ENCODE results near the gene PARP15.
"Not testable (repeated sequence)": the region's sequence is repeated elsewhere in the genome, so short reads cannot be mapped to it uniquely, and the experiment has no call there.

The PARP15 gene

DNA sequence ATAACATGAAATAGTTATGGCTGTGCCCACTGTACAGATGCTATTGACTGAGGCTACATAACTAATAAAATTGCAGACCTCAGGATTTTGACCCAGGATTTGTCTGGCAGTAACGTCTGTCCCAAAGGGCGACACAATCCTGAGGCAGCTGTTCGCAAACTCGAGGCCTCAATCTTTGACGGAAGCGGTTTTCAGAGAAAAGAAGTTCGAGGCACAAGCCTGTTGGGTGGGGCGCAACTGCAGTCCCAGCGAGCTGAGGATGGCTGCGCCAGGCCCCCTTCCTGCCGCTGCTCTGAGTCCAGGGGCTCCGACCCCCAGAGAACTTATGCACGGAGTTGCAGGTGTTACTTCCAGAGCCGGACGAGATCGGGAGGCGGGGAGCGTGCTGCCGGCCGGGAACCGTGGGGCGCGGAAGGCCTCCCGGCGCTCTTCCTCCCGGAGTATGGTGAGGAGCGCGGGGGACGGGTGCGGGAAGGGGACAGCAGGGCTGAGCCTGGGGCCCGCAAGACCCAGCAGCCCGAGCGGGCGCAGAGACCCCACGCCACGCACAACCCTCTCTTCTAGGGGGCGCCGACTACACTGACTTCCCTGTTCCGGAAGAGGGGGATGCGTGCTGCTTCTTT lies at the start of gene PARP15:
Gene PARP15, plus strand, starts transcription at position 242 of the 623 bp plus-strand sequence. Its CDS starts 18 bp downstream, at position 260.
- peak; percentile 76 for DNase-seq

DNA sequence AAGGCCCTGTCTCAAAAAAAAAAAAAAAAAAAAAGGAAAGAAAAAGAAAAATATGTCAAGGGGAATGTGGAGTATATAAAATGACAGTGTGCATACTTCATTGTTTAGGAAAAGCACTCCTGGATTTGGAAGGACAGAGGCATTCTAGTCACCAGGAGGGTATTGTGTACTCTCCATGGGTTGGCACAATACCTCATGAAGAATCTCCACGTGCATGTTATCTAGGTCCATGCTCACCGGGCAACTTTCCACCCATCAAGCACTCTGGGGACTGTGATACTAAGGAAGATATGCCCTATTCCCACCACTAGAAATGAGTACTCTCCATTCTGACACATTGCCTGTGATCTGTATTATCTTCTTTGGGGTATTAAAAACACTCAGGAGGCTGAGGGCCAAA lies 47.3 kb upstream of the PARP15 start:
- DNase-seq: no peak

DNA sequence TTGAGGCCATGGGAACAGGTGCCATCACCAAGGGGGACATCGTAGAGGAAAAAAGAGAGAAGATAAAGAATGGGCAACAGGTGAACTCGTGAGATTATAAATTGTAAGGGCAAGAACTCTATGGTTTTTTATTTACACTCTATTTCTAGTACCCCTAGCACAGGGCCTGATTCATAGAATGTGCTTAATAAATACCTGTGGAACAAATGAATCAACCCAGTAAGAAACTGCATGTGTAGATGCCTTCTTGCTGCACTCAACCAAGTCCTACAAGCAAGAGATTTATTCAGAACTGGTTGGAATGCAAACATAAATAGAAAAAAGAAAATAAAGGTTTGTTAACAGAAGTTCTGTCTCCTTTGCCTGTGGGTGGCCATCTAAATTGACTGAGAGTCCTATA lies 44.0 kb upstream of the PARP15 start:
- no peak for DNase-seq

DNA sequence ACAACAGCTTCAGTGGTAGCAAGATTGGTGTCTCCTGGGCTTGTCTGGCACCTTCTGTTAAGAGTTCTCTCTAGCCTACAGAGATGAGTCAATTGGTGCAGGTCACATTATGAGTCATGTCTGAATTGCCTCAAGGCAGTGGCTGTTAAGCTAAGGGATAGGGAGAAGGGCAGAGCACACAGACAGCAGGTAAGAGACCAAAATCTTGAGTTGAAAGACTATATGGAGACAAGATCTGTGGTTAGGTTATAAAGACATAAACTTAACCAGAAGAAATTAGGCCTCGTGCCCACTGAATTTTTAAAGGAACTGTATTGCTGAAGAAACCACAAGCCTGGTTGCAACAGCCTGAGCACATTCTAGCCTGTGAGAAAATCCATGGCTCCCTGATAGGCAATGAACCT lies 43.5 kb upstream of the PARP15 start:
- DNase-seq: no peak

DNA sequence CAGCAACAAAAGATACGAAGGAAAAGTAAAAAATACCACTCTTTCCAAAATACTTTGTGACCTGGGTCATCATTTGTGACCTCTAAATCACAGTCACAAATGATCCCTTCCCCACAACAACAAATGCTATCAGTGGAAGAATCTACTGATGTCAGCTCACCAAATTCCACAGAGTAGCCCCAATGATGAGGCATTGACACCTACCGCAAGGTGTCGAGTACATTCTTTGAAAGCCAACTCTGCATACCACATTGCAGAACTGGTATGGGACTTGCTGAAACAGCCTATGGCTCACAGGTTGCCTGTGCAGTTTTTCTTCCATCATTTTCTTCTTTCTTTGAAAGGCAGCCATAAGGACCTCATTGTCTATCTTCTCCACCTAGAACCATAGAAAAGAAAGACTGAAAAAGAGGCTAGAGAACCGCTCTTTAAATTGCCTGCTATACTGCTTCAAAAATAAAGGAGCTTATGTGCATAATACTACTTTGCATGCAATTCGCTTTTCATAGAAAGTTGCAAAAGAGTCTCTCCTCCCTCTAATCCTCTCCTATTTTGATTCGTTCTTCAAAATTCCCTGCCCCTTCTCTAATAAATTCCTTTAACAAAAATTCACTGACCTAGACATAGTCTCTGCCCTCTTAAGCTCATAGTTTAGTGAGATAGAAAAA lies 41.4 kb upstream of the PARP15 start:
- DNase-seq: no peak

DNA sequence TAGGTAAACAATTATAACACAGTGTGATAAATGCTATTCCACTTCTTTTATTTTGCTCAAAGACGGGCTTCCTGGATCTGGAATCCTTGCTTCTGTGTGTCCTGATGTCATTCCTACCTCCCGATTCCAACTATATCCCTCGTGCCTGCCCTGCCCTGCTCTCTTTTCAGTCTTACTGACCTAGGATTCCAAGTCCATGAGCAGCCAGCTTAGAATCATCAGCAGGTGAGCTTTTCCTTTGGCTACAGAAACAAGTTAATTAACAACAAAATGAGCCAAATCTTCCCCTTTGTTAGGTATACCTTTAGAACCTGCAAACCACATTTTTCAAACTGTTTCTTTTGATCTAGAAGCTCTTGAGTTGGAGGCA lies 40.8 kb upstream of the PARP15 start:
- DNase-seq: no peak

DNA sequence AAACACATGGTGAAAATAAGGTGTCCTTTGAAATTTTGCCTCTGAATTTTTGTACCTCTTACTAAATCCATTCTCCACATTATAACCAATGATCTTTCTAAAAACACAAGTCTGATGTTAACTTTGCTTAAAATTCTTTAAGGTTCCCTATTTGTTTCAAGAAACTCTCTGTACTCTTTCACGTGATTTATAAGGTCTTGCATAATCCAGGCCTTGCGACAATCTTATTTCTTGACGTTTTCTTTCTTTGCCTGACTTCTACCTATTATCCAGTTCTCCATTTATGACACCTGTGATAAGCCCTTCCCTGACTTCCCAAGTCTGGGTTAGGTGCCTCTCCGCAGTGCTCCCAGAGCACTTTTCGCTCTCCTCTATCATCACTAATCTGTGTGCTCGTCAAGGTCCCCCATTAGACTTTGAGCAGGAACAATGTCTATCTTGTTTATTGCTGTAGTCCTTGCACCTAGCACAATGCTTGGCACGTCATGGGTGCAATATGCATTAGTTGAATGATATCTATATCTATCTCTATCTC lies 38.4 kb upstream of the PARP15 start:
- DNase-seq: no peak

DNA sequence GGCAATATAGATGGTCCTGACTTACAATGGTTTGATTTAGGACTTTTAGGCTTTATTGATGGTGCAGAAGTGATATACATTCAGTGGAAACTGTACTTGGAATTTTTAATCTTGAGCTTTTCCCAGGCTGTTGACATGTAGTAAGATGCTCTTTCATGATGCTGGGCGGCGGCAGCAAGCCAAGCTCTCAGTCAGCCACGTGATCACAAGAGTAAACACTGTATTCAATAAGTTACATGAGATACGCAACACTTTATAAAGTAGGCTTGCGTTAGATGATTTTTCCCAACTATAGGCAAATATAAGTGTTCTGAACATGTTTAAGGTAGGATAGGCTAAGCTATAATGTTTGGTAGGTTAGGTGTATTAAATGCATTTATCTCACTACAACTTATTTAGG lies 31.3 kb upstream of the PARP15 start:
- DNase-seq: no peak

DNA sequence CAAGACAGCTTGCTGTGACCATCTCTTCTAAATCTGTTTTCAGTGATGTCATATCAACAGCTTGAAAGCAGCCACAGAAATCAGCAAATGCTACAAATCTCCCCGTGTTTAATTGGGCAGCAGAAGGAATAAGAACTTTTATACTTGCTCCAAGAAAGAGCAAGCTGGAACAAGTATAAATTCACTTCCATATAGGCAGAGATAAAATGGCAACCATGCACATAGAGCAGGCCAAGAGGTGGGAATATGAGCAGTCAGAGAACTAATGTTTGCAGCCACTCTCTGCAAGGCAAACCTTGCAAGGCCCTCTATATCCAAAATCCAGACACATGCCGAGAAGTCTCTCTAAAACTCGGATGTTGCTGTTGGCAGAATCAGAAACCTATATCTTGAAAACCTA lies 29.4 kb upstream of the PARP15 start:
- no peak for DNase-seq

DNA sequence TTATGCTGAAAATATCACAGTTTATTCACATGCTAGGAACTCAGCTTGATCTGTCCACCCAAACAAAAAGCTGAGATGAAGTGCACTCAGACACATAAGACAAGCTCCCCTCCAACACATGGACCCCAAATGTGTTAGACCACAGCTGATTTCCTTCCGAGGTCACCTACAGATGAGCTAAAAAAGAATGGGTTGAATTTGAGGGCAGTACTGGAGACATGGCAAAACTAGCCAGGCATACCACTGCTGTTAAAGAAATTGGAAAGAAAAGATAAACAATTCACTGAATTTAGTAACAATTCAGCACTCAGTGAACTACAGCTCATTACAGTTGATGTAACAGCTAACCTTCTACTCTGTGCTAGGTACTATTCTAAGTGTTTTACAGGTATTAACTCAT lies 28.8 kb upstream of the PARP15 start:
- DNase-seq: no peak

DNA sequence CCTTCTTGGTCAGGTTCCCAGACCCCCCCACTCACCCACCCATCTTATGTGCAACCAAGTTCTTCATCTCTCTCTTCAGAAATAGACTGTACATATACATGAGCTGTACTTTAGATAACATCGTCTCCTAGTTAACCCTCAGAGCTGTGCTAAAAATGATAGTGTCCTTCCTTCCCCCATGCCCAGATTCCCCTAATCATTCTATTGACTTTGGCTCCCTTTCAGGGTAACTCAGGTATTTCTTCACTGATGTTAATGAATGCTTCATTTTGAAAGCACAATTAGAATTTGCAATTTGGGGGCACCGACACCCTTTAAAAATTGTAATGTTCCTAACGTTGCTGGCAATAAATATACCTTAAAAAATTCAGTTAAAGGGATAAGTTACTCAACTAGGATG lies 24.3 kb upstream of the PARP15 start:
- no peak for DNase-seq

DNA sequence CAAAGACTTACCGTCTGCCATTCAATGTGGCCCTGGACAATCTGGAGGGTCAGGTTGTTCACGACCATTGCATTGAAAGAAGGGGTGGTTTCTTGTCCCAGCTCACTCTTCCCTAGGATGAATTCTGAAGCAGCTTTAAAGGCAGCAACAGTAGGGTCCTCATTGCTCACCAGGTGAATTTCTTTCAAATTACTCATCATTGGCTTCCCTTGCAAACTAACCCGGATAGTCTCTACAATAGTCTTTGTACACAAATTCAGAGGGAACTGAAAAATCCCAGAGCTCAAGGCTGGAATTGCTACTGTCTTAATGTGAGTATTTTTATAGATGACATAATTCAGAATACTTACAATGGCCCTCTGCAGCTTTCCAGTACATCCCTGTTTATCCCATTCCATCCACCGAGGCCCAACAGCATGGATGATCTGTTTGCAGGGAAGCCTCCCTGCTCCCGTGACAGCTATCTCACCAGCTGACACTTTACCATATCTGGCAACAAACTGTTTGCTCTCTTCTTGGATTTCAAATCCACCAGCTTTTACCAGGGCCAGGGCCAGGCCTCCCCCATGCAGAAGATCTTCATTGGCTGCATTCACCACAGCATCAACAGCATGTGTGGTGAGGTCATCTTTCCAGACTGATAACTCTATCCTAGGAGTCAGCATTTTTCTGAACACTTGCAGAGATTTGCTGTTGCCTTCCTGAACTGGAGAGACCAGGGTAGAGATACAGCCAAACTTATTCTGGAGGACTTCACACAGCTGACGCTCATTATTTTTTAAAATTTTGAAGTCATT lies 22.0 kb upstream of the PARP15 start:
- DNase-seq: no peak

DNA sequence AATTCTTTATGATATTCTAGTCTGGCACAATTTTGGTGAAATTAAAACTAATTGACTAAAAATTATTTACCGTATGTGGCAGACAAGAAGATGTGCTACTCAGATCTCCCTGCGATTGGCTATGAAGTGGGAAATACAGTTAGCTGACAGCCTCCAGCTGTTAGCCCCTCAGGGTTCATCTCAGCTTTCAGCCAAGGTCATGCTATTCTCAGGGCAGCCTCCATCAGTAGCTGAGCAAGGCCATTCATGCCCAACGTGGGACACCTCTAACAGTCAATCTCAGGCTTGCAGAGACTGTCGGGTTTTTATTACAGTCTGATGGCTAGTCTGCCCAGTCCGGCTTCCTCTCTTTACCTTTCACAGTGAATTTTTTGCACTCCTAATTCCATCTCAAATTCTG lies 20.1 kb upstream of the PARP15 start:
- DNase-seq: no peak

DNA sequence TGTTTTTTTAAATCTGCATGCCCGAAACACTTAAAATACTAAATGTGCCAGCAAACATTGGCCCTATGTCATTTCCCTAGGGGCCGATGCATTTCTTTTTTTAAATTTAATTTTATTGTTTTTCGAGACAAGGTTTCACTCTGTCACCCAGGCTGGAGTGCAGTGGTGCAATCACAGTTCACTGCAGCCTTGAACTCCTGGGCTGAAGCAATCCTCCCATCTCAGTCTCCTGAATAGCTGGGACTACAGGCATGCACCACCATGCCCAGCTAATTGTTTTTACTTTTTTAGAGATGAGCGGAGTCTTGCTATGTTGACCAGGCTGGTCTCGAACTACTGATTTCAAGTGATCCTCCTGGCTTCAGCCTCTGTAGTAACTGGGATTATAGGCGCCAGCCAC lies 18.8 kb upstream of the PARP15 start:
- DNase-seq: no peak

DNA sequence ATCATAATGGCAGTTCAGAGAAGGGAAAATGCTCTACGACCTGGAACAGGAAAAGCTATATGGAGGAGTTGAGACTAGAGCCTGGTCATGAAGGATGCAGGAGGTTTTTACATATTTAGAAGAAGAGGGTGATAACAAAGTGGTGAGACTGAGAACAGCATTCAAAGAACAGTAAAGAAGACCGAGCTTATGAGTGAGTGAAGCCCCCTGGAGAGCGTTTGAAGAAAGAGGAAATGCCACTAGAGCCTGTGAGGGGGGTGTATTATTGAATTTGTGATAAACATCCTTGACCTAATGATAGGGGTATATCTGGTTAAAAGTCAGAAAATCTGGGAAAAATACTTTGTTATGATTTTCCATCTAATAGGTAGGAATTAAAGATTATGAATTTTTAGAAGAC lies 17.5 kb upstream of the PARP15 start:
- DNase-seq: no peak

DNA sequence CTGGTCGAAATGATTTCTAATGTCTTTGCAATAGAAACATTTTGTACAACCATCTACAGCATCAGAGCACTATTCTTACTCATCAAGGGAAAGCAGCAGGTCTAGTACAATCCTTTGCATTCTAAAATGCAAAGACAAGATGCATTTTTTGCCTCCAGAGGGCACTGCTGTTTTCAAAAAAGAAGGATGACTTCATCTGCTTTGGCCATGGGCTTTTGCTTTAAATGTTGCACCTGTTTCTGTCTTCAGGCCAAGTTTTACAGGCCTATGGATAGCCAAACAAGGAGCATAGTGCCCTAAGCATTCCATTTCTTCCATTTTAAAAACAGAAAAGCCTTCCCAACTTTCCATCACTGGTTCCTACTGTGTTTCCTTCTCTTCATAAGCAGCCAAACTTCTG lies 16.8 kb upstream of the PARP15 start:
- DNase-seq: no peak

DNA sequence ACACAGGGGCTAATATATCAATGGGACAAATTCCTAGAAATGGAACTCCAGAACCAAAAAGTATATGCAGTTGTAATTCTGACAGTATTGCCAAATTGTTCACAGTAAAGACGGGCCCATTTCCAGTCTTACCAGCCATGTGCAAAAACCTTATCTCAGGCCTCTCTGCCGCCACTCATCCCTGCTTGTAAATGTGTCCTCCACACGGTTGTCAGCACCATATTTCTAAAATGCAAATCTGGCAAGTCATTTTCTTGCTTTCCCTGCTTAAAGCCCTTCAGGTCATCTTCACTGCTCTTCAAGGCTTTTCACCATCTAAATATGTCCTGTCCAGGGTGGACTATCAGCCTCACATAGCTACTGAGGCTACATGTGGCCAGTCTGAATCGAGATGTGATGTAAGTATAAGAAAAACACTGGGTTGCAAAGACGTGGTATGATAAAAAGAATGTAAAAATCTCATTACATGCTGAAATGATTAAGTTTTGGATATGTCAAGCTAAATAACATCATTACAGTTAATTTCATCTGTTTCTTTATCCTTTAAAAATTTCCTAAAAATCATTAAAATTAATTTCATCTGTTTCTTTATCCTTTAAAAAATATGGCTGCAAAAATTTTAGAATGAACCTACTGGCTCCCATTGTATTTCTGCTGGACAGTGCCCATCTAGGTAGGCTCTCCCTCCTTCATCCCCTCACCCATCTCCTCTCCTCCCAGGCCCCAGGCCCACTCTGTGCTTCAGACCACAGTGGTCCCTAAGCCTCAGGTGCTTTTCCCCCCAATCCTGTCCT lies 14.3 kb upstream of the PARP15 start:
- no peak for DNase-seq

DNA sequence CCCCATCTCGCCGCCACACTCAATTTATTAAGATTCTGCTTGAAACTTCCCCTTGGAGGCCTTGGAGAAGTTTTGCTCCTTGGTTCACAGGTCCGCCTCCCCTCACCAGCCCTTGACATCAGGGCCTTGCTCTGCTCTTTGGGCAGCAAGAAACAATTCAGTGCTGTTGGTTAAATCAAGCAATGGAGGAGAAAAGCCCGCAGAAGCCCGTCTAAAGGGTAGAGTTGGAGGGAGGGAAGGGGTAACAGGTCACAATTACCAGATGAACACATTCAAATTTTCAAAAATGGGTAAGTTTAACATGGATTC lies 13.8 kb upstream of the PARP15 start:
- DNase-seq: no peak

DNA sequence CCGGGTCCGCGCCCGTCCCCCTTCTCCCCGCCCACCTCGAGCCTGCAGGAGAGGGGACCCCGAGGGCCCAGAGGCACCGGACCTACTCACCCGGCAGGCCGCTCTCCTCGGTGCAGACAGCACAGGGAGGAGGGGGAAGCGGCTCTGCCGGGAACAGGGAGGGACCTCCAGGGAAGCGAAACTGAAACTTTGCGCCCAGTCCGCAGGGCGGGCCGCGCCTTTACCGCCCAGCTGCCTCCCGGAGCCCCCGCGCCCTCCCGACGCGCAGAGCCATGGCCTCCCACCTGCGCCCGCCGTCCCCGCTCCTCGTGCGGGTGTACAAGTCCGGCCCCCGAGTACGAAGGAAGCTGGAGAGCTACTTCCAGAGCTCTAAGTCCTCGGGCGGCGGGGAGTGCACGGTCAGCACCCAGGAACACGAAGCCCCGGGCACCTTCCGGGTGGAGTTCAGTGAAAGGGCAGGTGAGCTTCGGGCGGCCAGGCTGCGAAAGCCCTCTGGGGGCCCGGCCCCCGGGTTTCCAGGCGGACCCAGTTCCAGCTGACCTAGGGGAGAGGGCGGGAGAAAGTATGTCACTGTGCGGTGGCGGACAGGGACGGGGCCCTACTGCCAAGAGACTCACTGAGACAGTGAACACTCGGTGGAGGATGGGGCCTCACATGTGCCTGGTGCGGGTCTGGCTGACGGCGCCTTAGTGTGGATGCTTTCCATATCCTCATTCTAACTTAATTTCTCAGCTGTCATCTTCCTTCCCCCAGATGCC lies 13.1 kb upstream of the PARP15 start, which contains the start of the genes DTX3L and PARP9:
Gene DTX3L, plus strand, starts transcription at position 184 of the 758 bp plus-strand sequence. Its CDS starts 89 bp downstream, at position 273.
Gene PARP9, minus strand, starts transcription at position 146 of the 758 bp plus-strand sequence. CDS start 4,680 bp downstream, outside the sequence.
- DNase-seq: peak; percentile 87

DNA sequence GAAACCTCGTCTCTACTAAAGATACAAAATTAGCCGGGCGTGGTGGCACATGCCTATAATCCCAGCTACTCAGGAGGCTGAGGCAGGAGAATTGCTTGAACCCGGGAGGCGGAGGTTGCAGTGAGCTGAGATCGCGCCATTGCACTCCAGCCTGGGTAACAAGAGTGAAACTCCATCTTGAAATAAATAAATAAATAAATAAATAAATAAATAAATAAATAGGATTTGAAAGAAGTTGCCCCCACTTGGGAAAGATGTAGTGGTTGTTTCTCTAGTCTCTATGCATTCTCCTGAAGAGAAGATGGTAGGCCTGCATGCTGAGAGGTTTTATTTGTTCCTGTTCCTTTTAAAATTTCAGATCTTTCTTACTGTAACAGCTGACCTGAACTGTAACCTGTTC lies 9.3 kb upstream of the PARP15 start:
- not testable (repeated sequence) for DNase-seq

DNA sequence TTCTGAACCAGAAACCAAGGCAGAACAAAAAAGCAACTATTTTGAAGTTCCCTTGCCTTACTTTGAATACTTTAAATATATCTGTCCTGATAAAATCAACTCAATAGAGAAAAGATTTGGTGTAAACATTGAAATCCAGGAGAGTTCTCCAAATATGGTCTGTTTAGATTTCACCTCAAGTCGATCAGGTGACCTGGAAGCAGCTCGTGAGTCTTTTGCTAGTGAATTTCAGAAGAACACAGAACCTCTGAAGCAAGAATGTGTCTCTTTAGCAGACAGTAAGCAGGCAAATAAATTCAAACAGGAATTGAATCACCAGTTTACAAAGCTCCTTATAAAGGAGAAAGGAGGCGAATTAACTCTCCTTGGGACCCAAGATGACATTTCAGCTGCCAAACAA lies 8.7 kb upstream of the PARP15 start:
- DNase-seq: no peak

DNA sequence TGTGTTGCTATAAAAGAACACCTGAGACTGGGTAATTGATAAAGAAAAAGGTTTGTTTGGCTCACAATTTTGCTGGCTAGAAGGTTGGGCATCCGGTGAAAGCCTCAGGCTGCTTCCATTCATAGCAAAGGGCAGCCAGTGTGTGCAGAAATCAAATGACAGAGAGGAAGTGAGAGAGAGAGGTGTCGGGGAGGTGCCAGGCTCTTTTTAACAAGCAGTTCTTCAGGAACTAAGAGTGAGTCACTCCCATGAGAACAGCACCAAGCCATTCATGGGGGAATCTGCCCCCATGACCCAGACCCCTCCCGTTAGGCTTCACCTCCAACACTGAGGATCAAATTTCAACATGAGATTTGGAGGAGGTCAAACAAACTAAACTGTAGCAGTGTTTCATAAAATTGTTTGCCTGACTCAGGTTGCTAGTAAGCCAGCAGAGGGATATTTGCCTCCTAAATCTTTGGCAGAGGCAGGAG lies 4.5 kb upstream of the PARP15 start:
- no peak for DNase-seq
